ENCODE results near the gene EML1.

EML1 gene

GRCh38 chr14:99889268-99889667, 96.1 kb downstream of the EML1 start:
- Histone ChIP-seq H3K4me1 (ENCODE audit: control insufficient read depth in 1 of 2, insufficient read depth in 1 of 2, low read depth in 1 of 2, low read length in 1 of 2) (no peaks in the 10 kb centered on the region), H3K36me3 (no peaks in the 10 kb centered on the region), H3K4me3 (ENCODE audit: low read depth in 1 of 2, low read length in 1 of 2) (no peak overlapping the region), H3K27me3 (peaks cover 21% of the 10 kb centered on the region), H3K9me3 (no peaks in the 10 kb centered on the region), H3K27ac (no peak overlapping the region)
- TF ChIP-seq CTCF (IDR thresholded peaks at IDR 0.05), result no peak

- TF ChIP-seq CTCF (IDR thresholded peaks at IDR 0.05), result no peak
- Histone ChIP-seq H3K4me1 (ENCODE audit: control insufficient read depth in 1 of 2, insufficient read depth in 1 of 2, low read depth in 1 of 2, low read length in 1 of 2) (no peaks in the 10 kb centered on the region), H3K4me3 (ENCODE audit: low read depth in 1 of 2, low read length in 1 of 2) (no peak overlapping the region), H3K27ac (no peak overlapping the region), H3K36me3 (no peaks in the 10 kb centered on the region), H3K9me3 (no peaks in the 10 kb centered on the region), H3K27me3 (peaks cover 23% of the 10 kb centered on the region)
Observed at GRCh38 chr14:99891266-99891665, 98.1 kb downstream of the EML1 start.

- no peaks in the 10 kb centered on the region for H3K4me1 ChIP-seq (ENCODE audit: control insufficient read depth in 1 of 2, insufficient read depth in 1 of 2, low read depth in 1 of 2, low read length in 1 of 2)
- no peak for TF ChIP-seq CTCF (IDR thresholded peaks at IDR 0.05)
- H3K9me3 ChIP-seq, result no peaks in the 10 kb centered on the region
- no peaks in the 10 kb centered on the region for H3K36me3 ChIP-seq
- no peak overlapping the region for H3K27ac ChIP-seq
- H3K27me3 ChIP-seq, result peaks cover 25% of the 10 kb centered on the region
- H3K4me3 ChIP-seq (ENCODE audit: low read depth in 1 of 2, low read length in 1 of 2), result no peak overlapping the region
Observed at GRCh38 chr14:99891900-99892299, 98.7 kb downstream of the EML1 start.

GRCh38 chr14:99892406-99892805, 99.2 kb downstream of the EML1 start:
- Histone ChIP-seq H3K27me3 (peaks cover 22% of the 10 kb centered on the region), H3K4me1 (ENCODE audit: control insufficient read depth in 1 of 2, insufficient read depth in 1 of 2, low read depth in 1 of 2, low read length in 1 of 2) (no peaks in the 10 kb centered on the region), H3K9me3 (no peaks in the 10 kb centered on the region), H3K27ac (no peak overlapping the region), H3K36me3 (no peaks in the 10 kb centered on the region), H3K4me3 (ENCODE audit: low read depth in 1 of 2, low read length in 1 of 2) (no peak overlapping the region)
- TF ChIP-seq CTCF (IDR thresholded peaks at IDR 0.05), result no peak

GRCh38 chr14:99896361-99896760, 103.1 kb downstream of the EML1 start:
- no peak overlapping the region for H3K27ac ChIP-seq
- H3K4me1 ChIP-seq (ENCODE audit: control insufficient read depth in 1 of 2, insufficient read depth in 1 of 2, low read depth in 1 of 2, low read length in 1 of 2), result no peaks in the 10 kb centered on the region
- H3K4me3 ChIP-seq (ENCODE audit: low read depth in 1 of 2, low read length in 1 of 2), result no peak overlapping the region
- no peaks in the 10 kb centered on the region for H3K9me3 ChIP-seq
- no peaks in the 10 kb centered on the region for H3K36me3 ChIP-seq
- peaks cover 23% of the 10 kb centered on the region for H3K27me3 ChIP-seq
- TF ChIP-seq CTCF (IDR thresholded peaks at IDR 0.05), result no peak

GRCh38 chr14:99899578-99900178, 106.5 kb downstream of the EML1 start:
- H3K36me3 ChIP-seq, result no peaks in the 10 kb centered on the region

More at GRCh38 chr14:99899578-99900178, 106.5 kb downstream of the EML1 start:
- H3K4me1 ChIP-seq (ENCODE audit: control insufficient read depth in 1 of 2, insufficient read depth in 1 of 2, low read depth in 1 of 2, low read length in 1 of 2), result no peaks in the 10 kb centered on the region
- no peak overlapping the region for H3K4me3 ChIP-seq (ENCODE audit: low read depth in 1 of 2, low read length in 1 of 2)
- TF ChIP-seq CTCF (IDR thresholded peaks at IDR 0.05), result no peak
- H3K9me3 ChIP-seq, result no peaks in the 10 kb centered on the region
- no peak overlapping the region for H3K27ac ChIP-seq
- peaks cover 16% of the 10 kb centered on the region for H3K27me3 ChIP-seq

All from neutrophil (primary cell).